Small intestine (tissue), 7 donors: ENCODE results near the gene MMS19. TPM values are rescaled to one million over a fixed set of nuclear protein-coding genes. Genes with fewer than 3 reads are reported as not detected.

Experiments
- DNase-seq, 2 donors: peaks; one replicate each; pipeline versions ENCODE4 v3.0.0 to v3.0.0-alpha.2; 2013
- FAIRE-seq: peaks from 2 replicates; lab custom pipeline; 2012; peaks lifted over from hg19 to GRCh38; lab: Jason Lieb, UNC
- H3K27ac ChIP-seq, 3 donors: one replicate each; pipeline ENCODE4 v1.5.1; 2013; ENCODE audit warnings: low read length in 2 of 3, mild to moderate bottlenecking in 2 of 3, control low read depth in 1 of 3, inconsistent platforms in 1 of 3, low read depth in 1 of 3, moderate library complexity in 1 of 3
- H3K27me3 ChIP-seq, 3 donors: one replicate each; pipeline ENCODE4 v1.6.1; 2013; ENCODE audit warnings: low read length in 3 of 3, inconsistent platforms in 1 of 3; ENCODE audit not compliant: control insufficient read depth in 3 of 3, insufficient read depth in 3 of 3
- H3K36me3 ChIP-seq, 3 donors: one replicate each; pipeline ENCODE4 v1.6.1; 2013; ENCODE audit warnings: low read length in 3 of 3, inconsistent platforms in 1 of 3, low read depth in 1 of 3, mild to moderate bottlenecking in 1 of 3, moderate library complexity in 1 of 3; ENCODE audit not compliant: control insufficient read depth in 3 of 3, insufficient read depth in 2 of 3
- H3K4me1 ChIP-seq, 3 donors: one replicate each; pipeline ENCODE4 v1.6.1; 2013; ENCODE audit warnings: low read length in 2 of 3, inconsistent platforms in 1 of 3, low read depth in 1 of 3, mild to moderate bottlenecking in 1 of 3, moderate library complexity in 1 of 3; ENCODE audit not compliant: control insufficient read depth in 3 of 3, insufficient read depth in 2 of 3
- H3K4me3 ChIP-seq, 3 donors: one replicate each; pipeline ENCODE4 v1.5.1; 2013; ENCODE audit warnings: low read length in 3 of 3, control low read depth in 1 of 3, inconsistent platforms in 1 of 3, low read depth in 1 of 3, mild to moderate bottlenecking in 1 of 3, moderate library complexity in 1 of 3
- H3K9me3 ChIP-seq, 2 donors: one replicate each; pipeline ENCODE4 v1.6.1; 2013; ENCODE audit warnings: low read depth in 1 of 2, low read length in 1 of 2; ENCODE audit not compliant: control insufficient read depth in 2 of 2, insufficient read depth in 1 of 2
- WGBS, 3 donors: extraction: QIAGEN DNeasy Blood & Tissue Kit; methylation state at CpG; one replicate each; pipeline ENCODE4 v1.1.7; 2013; 5-methylcytosine and 5-hydroxymethylcytosine counted together
- polyA plus RNA-seq, 4 donors: library from polyadenylated mRNA; stranded (reverse) in 3 of 4; unstranded in 1 of 4; fragments of 200-250 nt in 3 of 4; fragments of 120-200 nt in 1 of 4; gene quantifications; one replicate each; pipeline versions ENCODE4 v1.2.1 to v1.2.3, GENCODE V29; 2013
- donor health status: healthy with polysubstance abuse.
- donor health status: control.
- donor health status: control.
- donor health status: Bipolar disorder and iron deficiency.
- donor health status: healthy.

The MMS19 gene
- polyA plus RNA-seq, 4 donors, result 44.7 to 55.3 (median 50.5) TPM

DNA sequence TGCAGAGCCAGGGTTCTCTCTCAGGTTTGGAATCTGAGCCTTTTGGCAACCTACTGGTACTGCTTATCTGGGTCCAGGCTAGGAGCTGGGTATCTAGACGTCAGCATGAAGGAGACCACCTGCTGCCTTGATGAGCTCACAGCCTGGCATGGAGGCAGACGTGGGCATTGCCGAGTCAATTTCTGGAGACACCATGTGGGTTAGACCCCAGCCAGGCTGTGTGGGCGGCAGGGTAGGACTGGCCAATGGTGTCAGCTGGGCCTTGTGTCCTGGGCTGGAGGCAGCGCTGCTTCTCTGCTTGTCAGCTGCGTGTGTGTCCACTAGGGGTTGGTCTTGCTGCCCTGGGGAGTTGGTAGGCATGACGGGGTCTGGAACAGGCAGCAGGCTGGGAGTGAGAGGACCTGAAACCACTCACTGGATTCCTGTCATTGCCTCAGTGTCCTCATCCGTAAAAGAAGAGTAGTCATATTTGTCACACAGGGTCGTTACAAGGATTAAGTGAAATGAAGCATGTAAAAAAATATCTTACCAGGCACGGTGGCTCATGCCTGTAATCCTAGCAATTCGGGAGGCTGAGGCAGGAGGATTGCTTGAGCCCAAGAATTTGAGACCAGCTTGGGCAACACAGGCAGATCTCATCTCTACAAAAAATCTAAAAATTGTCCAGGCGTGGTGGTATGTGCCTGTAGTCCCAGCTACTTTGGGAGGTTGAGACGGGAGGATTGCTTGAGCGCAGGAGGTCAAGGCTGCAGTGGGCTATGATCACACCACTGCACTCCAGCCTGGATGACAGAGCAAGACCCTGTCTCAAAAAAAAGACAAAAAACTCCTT lies 42.7 kb upstream of the MMS19 start:
- no peaks in the 10 kb centered on the region for H3K9me3 ChIP-seq
- peaks cover 0 to 2% (median 0%) of the 10 kb centered on the region in 3 donors for H3K36me3 ChIP-seq
- no peak overlapping the region for H3K4me3 ChIP-seq
- DNase-seq (no peak), FAIRE-seq (no peak)
- H3K4me1 ChIP-seq, result peaks cover 0 to 5% (median 0%) of the 10 kb centered on the region in 3 donors
- H3K27ac ChIP-seq, result no peak overlapping the region
- H3K27me3 ChIP-seq, result no peaks in the 10 kb centered on the region
- 90 to 94% (median 92%) methylated on average over 14 of the region's 14 CpGs for WGBS, 3 donors

DNA sequence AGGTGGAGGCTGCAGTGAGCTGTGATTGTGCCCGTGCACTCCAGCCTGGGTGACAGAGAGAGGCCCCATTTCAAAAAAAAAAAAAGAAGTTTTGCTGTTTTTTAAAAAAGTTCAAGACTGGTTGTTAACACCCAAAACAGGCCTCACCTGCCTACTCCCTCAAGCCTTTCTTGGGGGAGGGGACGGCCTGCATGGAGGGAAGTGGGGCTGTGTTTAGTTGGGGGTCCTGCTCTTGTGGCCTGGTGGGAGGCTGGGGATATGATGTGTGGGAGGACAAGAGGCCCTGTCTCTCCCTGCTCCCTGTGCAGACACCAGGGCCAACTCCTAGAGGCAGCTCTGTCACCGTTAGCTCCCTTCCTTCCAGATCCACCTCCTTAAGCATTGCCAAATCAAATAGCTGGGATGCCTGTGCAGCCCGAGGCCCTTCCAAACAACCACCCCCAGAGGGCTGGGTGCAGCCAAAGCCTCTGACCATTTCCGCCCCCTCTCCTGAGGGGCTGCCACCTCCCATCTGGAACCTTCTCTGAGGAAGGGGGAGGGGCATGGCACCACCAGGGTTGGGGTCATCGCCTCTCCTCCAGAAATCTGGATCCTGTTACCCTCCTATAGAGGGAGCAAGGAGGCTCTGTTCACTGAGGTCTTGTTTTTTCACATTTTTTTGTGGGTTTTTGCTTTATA lies 41.4 kb upstream of the MMS19 start:
- peaks cover 0 to 2% (median 0%) of the 10 kb centered on the region in 3 donors for H3K36me3 ChIP-seq
- FAIRE-seq (no peak), DNase-seq (no peak)
- no peak overlapping the region for H3K4me3 ChIP-seq
- WGBS, 3 donors, result 68 to 78% (median 77%) methylated on average over 6 of the region's 6 CpGs
- no peaks in the 10 kb centered on the region for H3K9me3 ChIP-seq
- H3K27me3 ChIP-seq, result no peaks in the 10 kb centered on the region
- H3K4me1 ChIP-seq, result peaks cover 0 to 5% (median 0%) of the 10 kb centered on the region in 3 donors
- H3K27ac ChIP-seq, result no peak overlapping the region

DNA sequence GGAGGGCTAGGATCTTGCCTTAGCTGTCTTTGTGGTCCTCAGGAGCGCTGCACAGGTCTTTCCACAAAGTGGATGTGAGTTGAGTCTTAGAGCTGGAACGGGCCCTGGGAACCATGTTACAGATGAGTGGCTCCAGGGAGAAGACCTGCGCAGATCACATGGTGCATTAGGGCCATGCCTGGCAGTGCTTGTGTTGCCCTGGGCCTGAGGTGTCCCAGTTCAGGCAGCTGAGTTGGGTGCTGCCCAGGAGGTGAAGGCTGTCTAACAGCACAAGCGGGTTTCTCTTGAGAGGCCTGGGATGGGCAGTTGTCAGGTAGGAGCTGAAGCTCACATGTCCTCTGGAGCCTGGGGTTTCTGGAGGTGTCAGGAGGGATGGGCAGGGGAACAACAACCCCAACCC lies 40.6 kb upstream of the MMS19 start:
- H3K27ac ChIP-seq, result no peak overlapping the region
- FAIRE-seq, result no peak
- 86 to 98% (median 91%) methylated on average over 4 of the region's 4 CpGs for whole genome bisulfite sequencing, 3 donors

DNA sequence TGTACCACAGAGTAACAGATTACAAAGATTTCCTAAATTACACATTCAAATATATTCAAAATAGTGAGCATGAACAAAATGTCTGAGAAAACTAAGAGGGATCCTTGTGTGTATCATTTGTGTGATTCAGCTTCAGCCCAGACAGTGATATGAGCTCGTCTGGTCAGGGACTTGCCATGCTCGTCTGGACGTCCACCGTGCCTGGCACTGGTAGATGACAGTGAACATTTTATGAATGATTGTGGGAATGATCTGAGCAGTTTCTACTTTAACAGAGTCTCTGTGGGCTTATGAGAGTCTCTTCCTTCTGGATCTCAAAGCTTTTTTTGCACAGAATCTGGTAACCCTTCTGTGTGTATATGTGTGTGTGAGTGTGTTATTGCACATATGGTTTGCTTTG lies 40.2 kb upstream of the MMS19 start:
- Histone ChIP-seq H3K36me3 (peaks cover 0 to 2% (median 0%) of the 10 kb centered on the region in 3 donors), H3K27me3 (no peaks in the 10 kb centered on the region), H3K4me1 (peaks cover 0 to 5% (median 0%) of the 10 kb centered on the region in 3 donors), H3K9me3 (no peaks in the 10 kb centered on the region), H3K4me3 (no peak overlapping the region), H3K27ac (no peak overlapping the region)
- FAIRE-seq (no peak), DNase-seq (no peak)
- 87 to 93% (median 89%) methylated on average over 4 of the region's 4 CpGs for WGBS, 3 donors

More for the DNA sequence above, 40.6 kb upstream of the MMS19 start:
- Histone ChIP-seq H3K27me3 (no peaks in the 10 kb centered on the region), H3K36me3 (peaks cover 0 to 2% (median 0%) of the 10 kb centered on the region in 3 donors), H3K4me1 (peaks cover 0 to 5% (median 0%) of the 10 kb centered on the region in 3 donors), H3K4me3 (no peak overlapping the region), H3K9me3 (no peaks in the 10 kb centered on the region)
- DNase-seq, result no peak

DNA sequence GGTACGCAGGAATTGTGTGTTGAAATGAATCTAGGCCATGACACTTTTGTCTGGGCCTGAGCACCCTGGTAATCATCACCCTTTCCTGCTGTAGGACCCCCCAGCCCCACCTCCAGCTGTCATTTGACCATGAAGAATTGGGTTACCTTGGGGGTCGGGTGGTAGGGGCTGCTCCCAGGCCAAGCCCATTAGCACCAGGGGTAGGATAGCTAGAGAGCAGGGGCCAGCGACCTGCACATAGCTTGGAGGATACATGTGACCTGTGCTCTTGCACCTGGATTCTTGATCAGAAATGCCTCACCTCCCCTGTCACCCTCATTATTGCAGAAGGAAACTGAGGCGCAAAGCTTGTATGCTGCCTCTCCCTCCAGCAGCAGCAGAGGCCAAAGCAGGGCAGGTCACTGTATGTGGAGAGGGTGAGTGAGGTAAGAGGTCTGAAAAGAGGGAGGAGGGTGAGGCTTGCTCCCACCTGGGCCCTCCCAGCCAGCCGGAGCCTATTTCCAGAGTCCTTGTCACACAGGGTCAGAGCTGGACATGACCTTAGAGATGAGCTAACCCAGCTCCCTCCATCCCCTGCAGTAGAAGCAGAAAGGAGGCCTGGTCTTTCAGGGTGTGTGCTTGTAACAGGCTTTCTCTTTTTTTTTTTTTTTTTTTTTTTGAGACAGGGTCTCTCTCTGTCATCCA lies 39.1 kb upstream of the MMS19 start:
- Histone ChIP-seq H3K36me3 (peaks cover 0 to 2% (median 0%) of the 10 kb centered on the region in 3 donors), H3K4me3 (no peak overlapping the region), H3K9me3 (no peaks in the 10 kb centered on the region), H3K27me3 (no peaks in the 10 kb centered on the region), H3K27ac (no peak overlapping the region), H3K4me1 (peaks cover 0 to 1% (median 0%) of the 10 kb centered on the region in 3 donors)
- 89 to 92% (median 90%) methylated on average over 5 of the region's 5 CpGs for WGBS, 3 donors
- no peak for FAIRE-seq
- no peak for DNase-seq

DNA sequence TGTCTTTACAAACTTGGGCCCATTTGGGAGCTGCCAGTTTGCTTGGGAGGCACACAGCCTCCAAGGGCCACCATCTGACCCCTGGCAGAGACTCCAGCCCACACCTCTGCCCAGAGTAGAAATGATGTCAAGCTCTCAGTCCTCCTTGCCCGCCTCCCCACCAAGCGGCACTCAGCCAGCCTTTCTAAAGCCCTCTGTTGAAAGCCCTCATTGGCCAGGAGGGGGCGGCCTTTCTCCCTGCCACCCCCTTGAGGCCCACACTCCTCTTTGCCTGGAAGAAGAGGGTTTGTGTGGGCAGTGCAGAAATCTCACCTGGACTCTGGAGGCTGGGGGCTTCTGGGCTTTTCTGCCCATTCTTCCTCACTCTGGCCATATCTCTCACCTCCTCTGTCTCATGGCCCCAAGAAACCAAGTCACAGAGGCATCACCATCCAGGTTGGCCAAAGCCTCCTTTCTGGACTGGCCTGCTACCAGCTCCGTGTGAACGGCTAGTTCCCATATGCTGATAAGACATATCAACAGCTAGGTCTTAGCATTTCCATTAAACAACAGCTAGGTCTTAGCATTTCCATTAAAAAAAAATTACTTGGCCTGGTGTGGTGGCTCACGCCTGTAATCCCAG lies 36.6 kb upstream of the MMS19 start:
- WGBS, 3 donors, result 68 to 79% (median 77%) methylated on average over 6 of the region's 6 CpGs
- Histone ChIP-seq H3K27me3 (no peaks in the 10 kb centered on the region), H3K27ac (no peak overlapping the region), H3K9me3 (no peaks in the 10 kb centered on the region), H3K36me3 (peaks cover 0 to 2% (median 0%) of the 10 kb centered on the region in 3 donors), H3K4me1 (no peaks in the 10 kb centered on the region), H3K4me3 (no peak overlapping the region)
- DNase-seq (peak; percentile 17 to 36), FAIRE-seq (no peak)

DNA sequence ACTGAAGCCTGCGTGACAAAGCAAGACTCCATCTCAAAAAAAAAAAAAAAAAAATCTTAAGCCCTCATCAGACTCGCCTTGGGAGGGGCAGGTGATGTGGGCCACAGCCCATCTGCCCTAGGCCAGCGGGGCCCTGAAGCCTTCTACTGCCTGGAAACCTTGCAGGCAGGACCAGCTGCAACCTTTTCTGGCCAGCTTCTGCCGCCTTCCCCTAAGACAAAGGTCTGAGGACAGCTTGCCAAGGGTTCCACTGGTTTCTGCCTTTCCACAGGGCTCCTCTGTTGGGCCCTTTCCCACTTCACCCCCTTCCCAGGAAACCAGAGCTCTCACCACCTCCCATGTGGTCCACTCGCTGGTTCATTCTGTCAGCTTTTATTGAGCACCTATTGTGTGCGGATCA lies 35.7 kb upstream of the MMS19 start:
- peaks cover 0 to 2% (median 0%) of the 10 kb centered on the region in 3 donors for H3K36me3 ChIP-seq
- FAIRE-seq, result no peak
- no peaks in the 10 kb centered on the region for H3K27me3 ChIP-seq
- H3K27ac ChIP-seq, result no peak overlapping the region
- no peaks in the 10 kb centered on the region for H3K4me1 ChIP-seq
- H3K4me3 ChIP-seq, result no peak overlapping the region
- no peak for DNase-seq
- WGBS, 3 donors, result 73 to 84% (median 81%) methylated on average over 6 of the region's 6 CpGs
- H3K9me3 ChIP-seq, result no peaks in the 10 kb centered on the region
